Measurements from ENCODE around the gene NEAT1.

DNA sequence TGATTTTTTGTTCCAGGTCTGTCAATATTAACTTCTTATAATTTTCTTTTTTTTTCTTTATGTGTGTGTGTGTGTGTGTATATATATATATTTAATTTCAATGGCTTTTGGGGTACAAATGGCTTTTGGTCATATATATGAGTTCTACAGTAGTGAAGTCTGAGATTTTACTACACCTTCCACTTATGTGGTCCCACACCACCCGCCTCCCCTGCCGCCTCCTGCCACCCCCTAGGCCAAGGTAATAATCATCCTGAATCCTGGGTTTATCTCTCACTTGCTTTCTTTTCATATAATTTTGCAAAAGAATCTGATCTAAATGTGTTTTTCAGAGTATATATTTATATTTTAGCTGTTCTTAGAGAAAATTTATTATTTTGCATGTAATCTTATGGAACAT lies 11.1 kb downstream of the NEAT1 start:
- no peak for TF ChIP-seq NFRKB (IDR thresholded peaks at IDR 0.05)
- TF ChIP-seq L3MBTL2 (conservative IDR thresholded peaks at IDR 0.05): no peak
- TF ChIP-seq, protein P1, sequence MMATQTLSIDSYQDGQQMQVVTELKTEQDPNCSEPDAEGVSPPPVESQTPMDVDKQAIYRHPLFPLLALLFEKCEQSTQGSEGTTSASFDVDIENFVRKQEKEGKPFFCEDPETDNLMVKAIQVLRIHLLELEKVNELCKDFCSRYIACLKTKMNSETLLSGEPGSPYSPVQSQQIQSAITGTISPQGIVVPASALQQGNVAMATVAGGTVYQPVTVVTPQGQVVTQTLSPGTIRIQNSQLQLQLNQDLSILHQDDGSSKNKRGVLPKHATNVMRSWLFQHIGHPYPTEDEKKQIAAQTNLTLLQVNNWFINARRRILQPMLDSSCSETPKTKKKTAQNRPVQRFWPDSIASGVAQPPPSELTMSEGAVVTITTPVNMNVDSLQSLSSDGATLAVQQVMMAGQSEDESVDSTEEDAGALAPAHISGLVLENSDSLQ (IDR thresholded peaks at IDR 0.05): no peak
- no peak for TF ChIP-seq HDGF (IDR thresholded peaks at IDR 0.05; ENCODE audit: borderline replicate concordance)
- TF ChIP-seq TARDBP (IDR thresholded peaks at IDR 0.05): no peak
- TF ChIP-seq SP1 (IDR thresholded peaks at IDR 0.05): no peak
- no peak for TF ChIP-seq BHLHE40 (IDR thresholded peaks at IDR 0.05; ENCODE audit: borderline replicate concordance)
- no peak for TF ChIP-seq FOXA1 (IDR thresholded peaks at IDR 0.05)

Data from HEK293T (cell line).